Coronary artery (tissue), 2 donors: ENCODE measurements around the gene ARL3.
"Not testable (repeated sequence)": the region's sequence is repeated elsewhere in the genome, so short reads cannot be mapped to it uniquely, and the experiment has no call there.

Source experiments
- DNase-seq: peaks from one replicate; pipeline ENCODE4 v3.0.0-alpha.2; 2017; ENCODE audit warnings: low spot score
- H3K27ac ChIP-seq, 2 donors: fragments of 200-600 bp; sonication (generic); one replicate each; pipeline ENCODE4 v1.5.1; 2016 to 2019
- H3K4me3 ChIP-seq: fragments of 200-600 bp; sonication (generic); 2 replicates; pipeline ENCODE4 v1.5.1; 2016; ENCODE audit warnings: mild to moderate bottlenecking, moderate library complexity
- CTCF ChIP-seq: fragments of 200-600 bp; sonication (generic); IDR thresholded peaks from one replicate; pipeline ENCODE4 v1.5.1; 2019; ENCODE audit warnings: antibody characterized with exemption

The ARL3 gene

GRCh38 chr10:102701796-102702195 lies 12.4 kb downstream of the ARL3 start:
- no peak for DNase-seq
- Histone ChIP-seq H3K4me3 (no peak overlapping the region), H3K27ac (no peak overlapping the region)
- no peak for TF ChIP-seq CTCF

GRCh38 chr10:102701272-102701671 lies 12.9 kb downstream of the ARL3 start:
- H3K4me3 ChIP-seq, result no peak overlapping the region
- H3K27ac ChIP-seq, result no peak overlapping the region
- no peak for TF ChIP-seq CTCF
- DNase-seq, result no peak

GRCh38 chr10:102698894-102699293 lies 15.3 kb downstream of the ARL3 start:
- Histone ChIP-seq H3K4me3 (no peak overlapping the region), H3K27ac (no peak overlapping the region)
- TF ChIP-seq CTCF, result no peak
- no peak for DNase-seq

GRCh38 chr10:102696736-102697135 lies 17.5 kb downstream of the ARL3 start:
- no peak overlapping the region for H3K4me3 ChIP-seq
- no peak for DNase-seq
- TF ChIP-seq CTCF, result no peak
- H3K27ac ChIP-seq, result no peak overlapping the region

GRCh38 chr10:102695401-102695800 lies 18.8 kb downstream of the ARL3 start:
- H3K4me3 ChIP-seq, H3K27ac ChIP-seq, DNase-seq: not testable (repeated sequence)

- no peak for TF ChIP-seq CTCF
- H3K4me3 ChIP-seq, result no peak overlapping the region
- no peak for DNase-seq
- no peak overlapping the region for H3K27ac ChIP-seq
Measured at GRCh38 chr10:102691285-102692066, 22.7 kb downstream of the ARL3 start.

- H3K27ac ChIP-seq, result no peak overlapping the region
- no peak for DNase-seq
- TF ChIP-seq CTCF, result no peak
- H3K4me3 ChIP-seq, result no peak overlapping the region
Measured at GRCh38 chr10:102683736-102684135, 30.5 kb downstream of the ARL3 start.
